Measurements from ENCODE around the gene GRIN2A.

DNA sequence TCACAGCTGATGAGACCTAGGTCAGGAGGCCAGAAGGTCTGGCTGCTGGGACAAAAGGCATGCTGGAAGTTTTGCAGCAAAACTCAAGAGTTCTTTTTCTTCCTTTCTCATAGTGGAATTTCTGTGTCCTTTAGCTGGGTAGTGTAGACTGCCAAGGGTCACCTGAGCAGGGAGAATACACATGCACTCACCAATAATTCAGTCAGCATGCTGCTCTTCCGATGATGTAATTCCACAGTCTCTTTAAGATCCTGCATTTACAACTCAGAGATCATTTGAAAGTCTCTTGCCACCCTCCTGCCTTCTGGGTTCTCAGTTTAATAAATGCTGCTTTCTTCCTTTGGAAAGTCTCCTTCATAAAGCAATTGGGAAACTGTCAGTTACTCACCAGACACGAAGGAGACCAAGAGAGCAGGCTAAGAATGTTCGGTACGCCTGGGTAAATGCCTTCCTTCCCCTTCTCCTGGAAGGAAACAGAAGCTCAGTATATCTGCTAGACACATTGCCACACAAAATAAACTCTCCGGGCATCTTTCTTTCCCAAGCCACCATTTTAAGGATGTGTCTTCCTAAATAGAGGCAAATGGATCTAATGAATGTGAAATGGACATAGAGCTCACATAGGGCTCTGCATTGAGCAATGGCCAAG is 473.1 kb downstream of the GRIN2A start:
- TF ChIP-seq, protein P1, sequence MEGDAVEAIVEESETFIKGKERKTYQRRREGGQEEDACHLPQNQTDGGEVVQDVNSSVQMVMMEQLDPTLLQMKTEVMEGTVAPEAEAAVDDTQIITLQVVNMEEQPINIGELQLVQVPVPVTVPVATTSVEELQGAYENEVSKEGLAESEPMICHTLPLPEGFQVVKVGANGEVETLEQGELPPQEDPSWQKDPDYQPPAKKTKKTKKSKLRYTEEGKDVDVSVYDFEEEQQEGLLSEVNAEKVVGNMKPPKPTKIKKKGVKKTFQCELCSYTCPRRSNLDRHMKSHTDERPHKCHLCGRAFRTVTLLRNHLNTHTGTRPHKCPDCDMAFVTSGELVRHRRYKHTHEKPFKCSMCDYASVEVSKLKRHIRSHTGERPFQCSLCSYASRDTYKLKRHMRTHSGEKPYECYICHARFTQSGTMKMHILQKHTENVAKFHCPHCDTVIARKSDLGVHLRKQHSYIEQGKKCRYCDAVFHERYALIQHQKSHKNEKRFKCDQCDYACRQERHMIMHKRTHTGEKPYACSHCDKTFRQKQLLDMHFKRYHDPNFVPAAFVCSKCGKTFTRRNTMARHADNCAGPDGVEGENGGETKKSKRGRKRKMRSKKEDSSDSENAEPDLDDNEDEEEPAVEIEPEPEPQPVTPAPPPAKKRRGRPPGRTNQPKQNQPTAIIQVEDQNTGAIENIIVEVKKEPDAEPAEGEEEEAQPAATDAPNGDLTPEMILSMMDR (conservative IDR thresholded peaks at IDR 0.05): no peak
- no peak for TF ChIP-seq ZFX (IDR thresholded peaks at IDR 0.05)

Data from C4-2B (cell line).